HG03521 (cell line): ENCODE measurements around the gene FAM210A.
"Not testable (repeated sequence)": the region's sequence is repeated elsewhere in the genome, so short reads cannot be mapped to it uniquely, and the experiment has no call there.

ENCODE experiments used
- ATAC-seq: cut with Tn5 transposase; IDR thresholded peaks from one replicate; pipeline ENCODE4 v1.9.1; 2021; ENCODE audit warnings: mild to moderate bottlenecking, moderate library complexity; ENCODE audit not compliant: unreplicated experiment

FAM210A gene

DNA sequence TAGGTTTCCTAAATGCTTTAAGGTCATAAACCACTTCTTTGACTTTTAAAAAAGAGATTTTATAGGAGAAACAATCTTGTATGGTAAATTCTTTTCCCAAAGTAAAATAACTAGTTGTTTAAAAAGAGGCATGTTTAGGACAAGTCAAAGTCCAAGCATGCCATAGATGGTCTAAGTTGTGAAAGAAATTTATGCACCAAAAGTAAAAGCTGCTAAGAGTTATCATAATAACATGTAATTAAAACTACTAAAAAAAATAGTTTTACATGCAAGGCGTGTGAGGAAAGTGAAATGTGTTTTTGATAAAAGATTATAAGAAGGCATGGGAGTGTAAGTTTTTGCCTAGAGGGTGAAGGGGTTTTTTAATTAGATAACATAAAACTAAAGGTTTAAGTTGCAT lies 22.5 kb downstream of the FAM210A start:
- no peak for ATAC-seq

DNA sequence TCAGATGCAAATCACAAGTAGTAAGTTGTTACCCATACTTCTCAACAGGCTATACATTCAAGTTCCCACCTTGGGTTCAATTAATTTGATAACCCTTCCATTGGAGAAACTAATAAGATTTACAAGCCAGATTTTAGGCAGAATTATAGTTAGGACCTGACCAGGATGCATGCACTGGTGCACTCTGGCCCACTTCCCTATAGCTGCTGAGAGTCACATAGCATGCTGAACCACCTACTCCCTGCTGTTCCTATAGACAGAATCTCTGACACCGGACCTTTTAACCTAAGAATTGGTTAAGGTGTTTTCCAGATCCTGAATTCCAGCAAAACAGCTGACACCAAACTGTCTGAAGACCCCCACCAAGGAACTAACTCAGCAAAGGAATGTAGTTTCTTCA lies 26.2 kb downstream of the FAM210A start:
- no peak for ATAC-seq

DNA sequence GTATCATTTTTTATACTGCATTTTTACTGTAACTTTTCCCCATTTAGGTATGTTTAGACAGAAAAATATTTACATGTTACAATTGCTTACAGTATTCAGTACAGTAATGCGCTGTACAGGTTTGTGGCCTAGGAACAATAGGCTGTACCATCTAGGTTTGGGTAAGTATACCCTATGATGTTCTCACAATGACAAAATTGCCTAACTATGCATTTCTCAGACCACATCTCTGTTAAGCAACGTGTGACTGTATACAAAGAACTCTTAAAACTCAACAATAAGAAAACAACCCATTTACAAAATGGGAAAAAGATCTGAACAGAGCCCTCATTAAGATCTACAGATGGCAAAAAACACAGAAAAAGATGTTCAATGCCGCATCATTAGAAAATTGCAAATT lies 29.4 kb downstream of the FAM210A start:
- ATAC-seq, result no peak

DNA sequence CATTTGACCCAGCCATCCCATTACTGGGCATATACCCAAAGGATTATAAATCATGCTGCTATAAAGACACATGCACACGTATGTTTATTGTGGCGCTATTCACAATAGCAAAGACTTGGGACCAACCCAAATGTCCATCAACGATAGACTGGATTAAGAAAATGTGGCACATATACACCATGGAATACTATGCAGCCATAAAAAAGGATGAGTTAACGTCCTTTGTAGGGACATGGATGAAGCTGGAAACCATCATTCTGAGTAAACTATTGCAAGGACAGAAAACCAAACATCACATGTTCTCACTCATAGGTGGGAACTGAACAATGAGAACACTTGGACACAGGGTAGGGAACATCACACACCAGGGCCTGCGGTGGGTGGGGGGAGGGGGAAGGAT lies 31.0 kb downstream of the FAM210A start:
- ATAC-seq, result not testable (repeated sequence)

DNA sequence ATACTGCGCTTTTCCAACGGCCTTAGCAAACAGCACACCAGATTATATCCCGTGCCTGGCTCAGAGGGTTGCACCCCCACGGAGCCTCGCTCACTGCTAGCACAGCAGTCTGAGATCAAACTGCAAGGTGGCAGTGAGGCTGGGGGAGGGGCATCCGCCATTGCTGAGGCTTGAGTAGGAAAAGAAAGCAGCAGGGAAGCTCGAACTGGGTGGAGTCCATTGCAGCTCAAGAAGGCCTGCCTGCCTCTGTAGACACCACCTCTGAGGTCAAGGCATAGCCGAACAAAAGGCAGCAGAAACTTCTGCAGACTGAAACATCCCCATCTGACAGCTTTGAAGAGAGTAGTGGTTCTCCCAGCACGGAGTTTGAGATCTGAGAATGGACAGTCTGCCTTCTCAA lies 36.3 kb downstream of the FAM210A start:
- not testable (repeated sequence) for ATAC-seq

DNA sequence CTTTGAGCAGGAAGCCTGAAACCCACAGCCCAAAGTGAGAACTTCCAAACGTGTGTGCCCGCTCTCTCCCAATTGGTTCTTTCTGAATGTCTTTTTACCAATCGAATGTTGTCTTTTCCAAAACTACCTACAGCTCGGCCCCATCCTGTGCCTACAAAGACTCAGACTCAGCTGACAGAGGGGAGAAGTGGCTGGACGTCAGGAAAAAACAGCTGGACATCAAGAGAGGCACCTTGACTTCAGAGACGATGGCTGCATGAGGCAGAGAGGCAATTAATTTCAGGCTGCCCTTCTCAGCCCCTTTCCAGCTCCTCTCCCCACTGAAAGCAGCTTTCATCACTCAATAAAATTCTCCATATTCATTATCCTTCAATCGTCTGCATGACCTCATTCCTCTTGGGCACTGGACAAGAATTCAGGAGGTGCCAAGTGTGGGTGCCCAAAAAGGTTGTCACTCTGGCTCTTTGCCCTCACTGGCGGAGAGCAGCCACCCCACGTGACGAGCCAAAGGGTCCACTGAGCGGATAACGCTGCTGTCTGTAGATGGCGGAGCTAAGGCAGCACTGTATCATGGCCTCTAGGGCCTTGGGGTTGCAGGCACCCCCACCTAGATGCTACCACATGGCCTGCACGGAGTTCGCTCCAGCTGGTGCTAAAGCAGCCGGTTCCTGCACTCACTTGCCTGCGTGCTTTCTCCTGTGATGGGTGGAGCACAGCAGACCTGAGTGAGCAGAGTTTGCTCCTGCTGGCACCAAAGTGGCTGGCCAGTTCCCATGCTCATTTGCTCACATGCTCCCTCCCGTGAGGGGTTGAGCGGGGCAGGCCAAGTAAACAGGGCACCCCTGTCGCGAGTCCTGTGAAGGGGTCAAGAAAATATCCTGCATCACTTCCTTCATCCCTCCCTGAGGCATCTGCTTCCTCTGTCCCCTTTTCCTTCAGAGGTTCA lies 37.9 kb downstream of the FAM210A start:
- no peak for ATAC-seq

DNA sequence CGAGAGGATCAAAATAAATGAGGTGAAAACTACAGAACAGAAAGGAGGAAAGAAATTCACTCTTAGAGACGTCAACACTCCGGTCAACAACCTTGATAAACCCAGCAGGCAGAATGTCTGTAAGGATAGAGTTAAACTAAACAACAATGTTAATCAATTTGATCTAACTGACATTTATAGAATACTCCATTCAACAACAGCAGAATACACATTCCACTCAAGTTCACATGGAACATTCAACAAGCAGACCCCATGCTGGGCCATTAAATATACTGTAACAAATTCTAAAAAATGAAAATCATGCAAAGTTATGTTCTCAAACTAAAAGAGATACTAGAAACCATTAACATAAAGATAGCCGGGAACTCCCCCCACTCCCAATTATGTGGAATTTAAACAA lies 41.8 kb downstream of the FAM210A start:
- ATAC-seq, result no peak

DNA sequence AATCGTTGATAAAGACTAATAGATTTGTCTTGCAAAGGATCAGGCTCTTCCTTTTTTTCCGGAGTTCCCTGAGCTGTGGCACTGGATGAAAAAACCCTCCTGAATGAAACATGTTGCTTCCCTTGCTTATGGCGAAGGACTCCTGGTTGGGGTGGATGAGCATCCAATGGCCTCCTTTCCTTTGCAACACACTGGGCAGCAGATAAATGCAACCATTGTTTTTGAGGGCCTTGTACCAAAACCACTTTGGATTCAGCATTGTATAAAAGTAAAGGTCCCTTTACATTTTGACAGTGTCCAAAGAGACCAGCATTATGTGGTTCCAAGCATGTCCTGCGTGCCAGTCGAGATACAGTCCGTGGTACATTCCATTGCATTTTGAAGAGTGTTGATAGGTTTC lies 44.7 kb downstream of the FAM210A start:
- ATAC-seq, result no peak

DNA sequence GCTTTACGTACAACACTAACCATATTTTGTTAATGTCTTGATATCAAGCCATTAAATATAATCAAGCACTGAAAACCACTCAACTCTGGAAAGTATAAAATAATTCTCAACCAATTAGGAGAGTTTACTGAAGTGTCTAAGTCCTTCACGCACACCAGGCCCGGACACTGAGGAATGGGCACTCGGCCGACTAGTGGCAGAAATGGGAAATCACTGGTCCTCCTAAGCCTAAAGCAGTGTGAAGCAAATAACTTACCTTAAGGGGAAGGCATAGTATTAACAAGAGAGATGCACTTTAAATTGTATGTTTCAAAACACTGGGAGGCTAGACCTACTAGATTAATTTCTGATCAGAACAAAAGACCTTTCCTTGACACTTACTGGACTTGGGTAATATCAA lies 45.7 kb downstream of the FAM210A start:
- ATAC-seq, result no peak

DNA sequence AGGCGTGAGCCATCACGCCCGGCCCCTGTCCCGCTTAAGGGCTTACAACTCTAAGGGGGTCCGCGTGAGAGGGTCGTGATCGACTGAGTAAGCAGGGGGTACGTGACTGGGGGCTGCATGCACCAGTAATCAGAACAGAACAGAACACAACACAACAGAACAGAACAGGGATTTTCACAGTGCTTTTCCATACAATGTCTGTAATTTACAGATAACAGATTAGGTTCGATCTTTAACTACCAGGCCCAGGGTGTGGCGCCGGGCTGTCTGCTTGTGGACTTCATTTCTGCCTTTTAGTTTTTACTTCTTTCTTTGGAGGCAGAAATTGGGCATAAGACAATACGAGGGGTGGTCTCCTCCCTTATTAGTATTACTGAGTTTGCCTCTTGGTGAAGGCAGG lies 49.0 kb downstream of the FAM210A start:
- not testable (repeated sequence) for ATAC-seq

DNA sequence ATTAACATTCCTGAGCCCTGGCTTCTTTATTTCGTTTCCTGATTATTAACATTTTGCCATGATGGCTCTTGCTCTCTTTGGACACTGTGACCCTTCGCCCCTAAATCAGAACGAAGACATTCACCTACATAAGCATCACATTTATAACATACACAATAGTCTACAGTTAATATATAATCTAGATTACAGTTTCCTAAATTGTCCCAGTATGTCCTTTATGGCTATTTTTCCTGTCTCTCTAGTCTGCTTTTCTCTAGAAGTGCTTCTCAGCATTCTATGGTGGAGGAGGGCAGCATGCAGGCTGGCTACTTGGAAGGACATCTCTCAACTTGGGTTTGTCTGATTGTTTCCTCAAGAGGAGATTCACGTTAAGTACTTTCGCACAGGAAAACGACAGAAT lies 49.9 kb downstream of the FAM210A start:
- no peak for ATAC-seq

DNA sequence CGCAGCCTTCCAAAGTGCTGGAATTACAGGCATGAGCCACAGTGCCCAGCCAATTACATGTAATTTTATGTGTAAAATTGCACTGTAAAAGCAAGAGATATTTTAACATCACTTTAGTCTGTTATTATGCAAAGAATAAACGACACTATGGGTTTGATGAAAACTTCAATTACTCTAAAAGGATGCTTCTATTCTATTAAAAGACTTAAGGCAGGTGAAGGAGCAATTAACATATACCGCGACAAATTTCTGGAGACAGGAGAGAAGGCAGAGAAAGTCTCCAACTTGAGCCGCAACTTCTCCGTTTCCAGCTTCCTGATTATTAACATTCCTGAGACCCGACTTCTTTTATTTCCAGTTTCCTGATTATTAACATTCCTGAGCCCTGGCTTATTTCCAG lies 53.7 kb downstream of the FAM210A start:
- ATAC-seq, result no peak

DNA sequence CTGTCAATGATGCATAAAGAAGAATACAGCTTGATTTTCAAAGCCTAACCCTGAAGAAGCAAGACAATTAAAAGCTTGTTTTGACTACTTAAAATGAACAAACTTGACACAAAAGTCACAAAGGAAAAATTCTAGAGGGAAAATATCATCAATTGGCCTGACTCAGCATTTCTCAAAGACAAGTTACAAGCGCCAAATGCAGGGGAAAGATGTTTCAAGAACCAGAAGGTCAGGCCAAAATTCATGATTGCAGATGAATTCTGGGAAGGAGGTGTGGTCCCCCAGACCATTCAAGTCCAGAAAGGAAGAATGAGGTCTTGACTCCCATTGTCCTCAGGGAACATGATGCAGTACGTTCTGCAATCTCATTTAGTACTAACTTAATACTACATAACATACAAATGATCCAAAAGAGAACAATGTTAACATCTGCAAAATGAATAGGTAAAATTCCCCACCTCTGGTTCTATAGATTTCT lies 64.5 kb downstream of the FAM210A start:
- no peak for ATAC-seq

DNA sequence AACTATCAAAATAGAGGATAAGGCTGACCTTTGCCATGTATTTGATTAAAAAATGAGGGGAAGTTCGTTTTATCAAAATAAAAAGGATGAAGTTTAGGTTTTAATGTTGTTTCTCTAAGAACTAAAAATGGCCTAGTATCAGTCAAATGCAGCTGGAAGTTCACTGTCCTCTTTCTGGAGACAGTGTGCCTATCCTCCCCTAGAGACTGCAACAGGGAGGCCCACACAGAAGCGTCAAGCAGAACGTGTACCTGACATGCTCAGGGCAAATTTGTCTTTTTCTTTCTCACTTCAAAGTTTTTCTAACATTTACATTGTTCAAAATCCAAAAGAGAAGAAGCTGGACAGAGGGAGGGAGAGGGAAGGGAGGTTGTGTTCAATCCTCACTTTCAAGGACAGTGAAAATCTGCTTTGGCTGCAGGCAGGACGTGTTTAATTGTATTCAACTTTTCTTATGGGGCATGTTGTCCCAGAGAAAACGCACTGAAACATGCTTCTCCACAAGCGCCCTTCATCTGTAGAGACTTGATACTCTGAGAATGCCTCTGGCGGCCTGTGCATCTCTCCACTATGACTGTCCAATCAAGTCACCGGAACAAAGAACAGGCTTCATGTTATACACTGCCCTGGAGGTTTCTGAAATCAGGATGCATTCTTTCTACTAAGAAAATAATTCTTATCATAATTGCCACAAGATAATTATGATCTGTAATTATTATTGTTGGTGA lies 65.1 kb downstream of the FAM210A start:
- ATAC-seq, result no peak

DNA sequence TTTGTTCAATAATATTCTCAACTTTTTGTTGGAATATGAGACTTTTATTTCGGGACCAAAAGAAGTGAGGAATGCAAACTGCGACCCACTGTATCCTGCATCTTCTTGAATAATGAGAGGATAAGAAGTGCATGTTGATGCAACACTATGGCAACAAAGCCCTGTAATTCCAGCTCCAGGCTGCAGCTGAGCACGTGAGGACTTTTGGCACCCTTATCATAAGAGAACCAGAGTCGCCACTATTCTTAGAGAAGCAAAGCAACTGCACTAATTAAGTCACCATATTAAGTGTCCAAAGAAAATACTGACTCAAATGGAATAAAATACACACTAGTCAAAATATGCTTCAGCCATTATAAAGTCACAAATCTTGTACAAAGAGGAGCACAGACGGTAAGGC lies 65.8 kb downstream of the FAM210A start:
- no peak for ATAC-seq

DNA sequence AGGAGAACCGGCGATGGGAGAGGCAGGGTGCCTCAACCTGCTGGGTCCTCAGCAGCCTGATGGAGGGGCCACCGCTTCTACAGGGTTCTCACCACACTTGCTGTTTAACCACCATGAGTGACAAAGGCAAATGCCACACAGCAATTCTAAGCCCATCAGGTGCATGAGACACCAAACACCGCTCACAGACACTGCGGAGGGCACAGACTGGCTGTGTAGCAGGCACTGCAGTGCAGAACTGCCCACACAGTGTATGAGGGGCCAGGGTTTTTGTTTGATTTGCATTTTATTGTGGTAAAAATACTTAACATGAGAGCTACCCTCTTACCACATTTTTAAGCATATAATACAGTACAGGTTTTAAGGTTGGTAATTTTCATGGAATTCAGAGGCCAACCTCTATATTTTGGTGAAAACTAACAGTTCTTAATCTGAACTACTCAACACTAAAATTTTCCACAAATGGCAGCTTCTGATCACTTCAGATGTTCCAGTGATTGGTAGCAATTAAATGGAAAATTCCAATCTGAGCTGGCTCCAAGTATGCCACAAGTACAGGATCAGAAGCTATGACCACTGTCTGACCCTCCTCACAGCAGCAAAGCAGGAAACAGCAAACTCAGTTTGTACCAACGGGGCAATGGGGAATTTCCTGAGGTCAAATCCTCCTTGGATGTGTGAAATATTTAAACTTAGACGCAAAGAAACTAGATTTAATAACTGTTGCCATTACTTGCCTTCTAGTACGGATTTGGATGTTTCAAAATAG lies 67.7 kb downstream of the FAM210A start:
- ATAC-seq, result no peak

DNA sequence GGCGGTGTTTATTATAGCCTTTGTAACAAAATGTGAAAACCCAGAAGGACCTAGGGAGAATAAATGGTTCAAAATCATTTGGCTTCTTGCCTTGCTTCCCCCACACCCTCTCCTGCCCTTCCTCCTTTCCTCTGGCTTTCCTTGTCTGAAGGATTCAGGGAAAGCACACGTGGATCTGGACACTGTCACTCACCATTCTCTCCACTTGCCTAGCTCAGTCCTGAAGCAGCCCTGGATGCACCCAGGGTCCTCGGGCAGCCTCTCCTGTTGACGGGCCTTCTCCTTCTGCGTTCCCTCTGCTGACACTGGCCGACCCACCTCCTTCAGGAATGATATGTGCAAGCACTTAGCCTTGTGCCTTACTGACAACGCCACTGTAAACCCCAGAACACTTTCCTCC lies 68.4 kb downstream of the FAM210A start:
- ATAC-seq, result no peak

DNA sequence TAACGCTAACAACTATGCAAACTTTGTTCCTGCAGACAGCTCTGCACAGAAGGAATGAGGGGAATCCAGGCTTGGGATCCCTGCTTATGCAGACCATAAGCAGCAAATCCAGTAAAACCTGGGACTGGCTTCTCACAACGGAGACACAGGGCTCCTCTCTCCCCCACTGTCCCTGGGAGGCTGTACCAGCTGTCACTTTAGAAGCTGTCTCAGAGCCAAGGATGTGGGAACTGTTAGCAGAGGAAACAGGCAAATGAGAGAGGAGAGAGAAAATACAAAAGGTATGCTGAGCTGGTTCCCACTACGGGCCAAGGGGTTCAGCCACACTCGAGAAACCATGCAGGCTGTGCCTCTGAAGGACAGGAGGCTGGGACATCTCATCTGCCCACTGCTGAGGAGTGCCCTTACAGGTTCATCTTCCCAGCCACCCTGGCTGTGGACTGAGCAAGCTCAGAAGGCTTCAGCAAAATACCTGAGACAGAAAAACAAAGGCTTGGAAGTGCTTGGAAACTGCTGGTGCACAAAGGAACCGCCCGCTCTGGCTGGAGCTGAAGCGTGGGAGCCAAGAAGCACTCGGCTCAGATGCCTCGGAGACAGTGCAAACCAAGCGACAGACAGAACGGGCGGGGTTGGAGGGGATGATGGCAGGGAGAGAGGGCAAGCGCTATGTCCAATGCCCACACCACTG lies 72.5 kb downstream of the FAM210A start:
- ATAC-seq, result no peak

DNA sequence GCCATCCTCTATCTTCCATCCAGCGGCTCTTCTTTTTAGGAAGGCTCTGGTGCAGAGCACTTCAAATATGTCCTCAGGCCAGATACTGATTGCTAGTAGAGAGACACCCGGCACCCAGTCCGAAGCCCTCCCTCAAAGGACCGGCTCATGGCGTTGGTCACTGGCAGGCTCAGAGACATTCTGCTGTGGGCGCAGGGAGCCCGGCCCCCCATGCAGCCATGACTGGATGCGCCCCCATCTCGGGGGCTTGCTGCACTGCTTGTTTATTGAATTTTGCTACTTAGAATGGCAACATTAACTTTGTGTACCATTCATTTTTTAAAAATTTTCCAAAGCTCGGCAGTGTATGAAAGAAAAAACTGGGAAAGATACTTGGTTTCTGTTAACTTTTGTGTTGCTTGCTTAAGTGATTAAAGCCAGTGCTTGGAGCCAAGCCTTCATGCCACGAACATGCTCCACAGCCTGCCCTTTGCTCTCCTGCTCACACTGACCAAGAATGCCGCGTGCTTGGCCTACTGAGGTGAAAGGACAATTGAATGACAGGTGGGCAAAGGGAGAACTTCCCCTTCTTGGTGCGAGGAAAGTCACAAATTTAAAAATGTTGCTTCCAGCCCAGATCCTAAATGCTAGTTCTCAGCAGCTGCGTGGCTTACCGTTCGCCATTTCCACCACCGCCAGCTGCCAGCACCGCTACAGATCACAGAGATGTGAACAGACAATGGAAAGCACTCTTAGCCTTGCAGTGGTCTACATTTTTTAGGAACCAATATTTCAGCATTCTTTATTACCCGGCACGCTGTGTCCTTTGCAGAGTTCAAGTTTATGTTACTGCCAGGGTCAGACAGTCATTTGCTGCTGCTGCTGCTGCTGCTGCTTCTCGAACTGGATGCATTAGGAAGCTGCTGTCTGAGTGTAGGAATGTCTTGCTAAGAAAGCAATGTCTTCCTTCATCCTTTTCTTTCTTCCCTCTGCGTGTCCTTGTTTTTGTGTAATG lies 76.7 kb downstream of the FAM210A start:
- no peak for ATAC-seq

DNA sequence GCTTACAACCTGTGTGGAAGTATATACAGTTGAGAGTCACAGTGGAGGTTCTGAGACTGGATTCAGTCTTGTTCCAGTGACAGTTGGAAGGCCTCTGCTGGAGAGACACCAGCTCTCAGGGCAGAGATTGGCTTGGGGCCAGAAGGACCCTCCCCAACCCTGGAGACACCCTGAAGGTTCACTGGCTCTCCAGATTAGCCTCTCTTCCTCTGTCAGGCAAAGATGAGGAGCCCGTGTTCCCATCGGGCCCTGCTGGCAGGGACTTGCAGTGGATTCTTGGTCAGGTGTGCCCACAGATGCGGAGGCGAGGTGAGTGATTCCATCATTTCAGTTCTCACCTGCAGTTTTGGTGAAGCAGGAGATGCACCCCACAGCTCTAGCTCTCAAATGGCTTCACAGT lies 78.6 kb downstream of the FAM210A start:
- ATAC-seq, result no peak
